ENCODE data around the gene PAMR1.

PAMR1 gene

GRCh38 chr11:35488117-35488516, 37.3 kb downstream of the PAMR1 start:
- in situ Hi-C loops (cut with MboI; ENCODE audit: low sequenced_read_pairs, unreplicated experiment): no loop called here
- TF ChIP-seq, protein P1, sequence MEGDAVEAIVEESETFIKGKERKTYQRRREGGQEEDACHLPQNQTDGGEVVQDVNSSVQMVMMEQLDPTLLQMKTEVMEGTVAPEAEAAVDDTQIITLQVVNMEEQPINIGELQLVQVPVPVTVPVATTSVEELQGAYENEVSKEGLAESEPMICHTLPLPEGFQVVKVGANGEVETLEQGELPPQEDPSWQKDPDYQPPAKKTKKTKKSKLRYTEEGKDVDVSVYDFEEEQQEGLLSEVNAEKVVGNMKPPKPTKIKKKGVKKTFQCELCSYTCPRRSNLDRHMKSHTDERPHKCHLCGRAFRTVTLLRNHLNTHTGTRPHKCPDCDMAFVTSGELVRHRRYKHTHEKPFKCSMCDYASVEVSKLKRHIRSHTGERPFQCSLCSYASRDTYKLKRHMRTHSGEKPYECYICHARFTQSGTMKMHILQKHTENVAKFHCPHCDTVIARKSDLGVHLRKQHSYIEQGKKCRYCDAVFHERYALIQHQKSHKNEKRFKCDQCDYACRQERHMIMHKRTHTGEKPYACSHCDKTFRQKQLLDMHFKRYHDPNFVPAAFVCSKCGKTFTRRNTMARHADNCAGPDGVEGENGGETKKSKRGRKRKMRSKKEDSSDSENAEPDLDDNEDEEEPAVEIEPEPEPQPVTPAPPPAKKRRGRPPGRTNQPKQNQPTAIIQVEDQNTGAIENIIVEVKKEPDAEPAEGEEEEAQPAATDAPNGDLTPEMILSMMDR (IDR thresholded peaks at IDR 0.05; ENCODE audit: borderline replicate concordance, control extremely low read depth, extremely low read depth, insufficient read depth, missing control alignments): no peak
- no peak for DNase-seq (ENCODE audit: low spot score)

DNA sequence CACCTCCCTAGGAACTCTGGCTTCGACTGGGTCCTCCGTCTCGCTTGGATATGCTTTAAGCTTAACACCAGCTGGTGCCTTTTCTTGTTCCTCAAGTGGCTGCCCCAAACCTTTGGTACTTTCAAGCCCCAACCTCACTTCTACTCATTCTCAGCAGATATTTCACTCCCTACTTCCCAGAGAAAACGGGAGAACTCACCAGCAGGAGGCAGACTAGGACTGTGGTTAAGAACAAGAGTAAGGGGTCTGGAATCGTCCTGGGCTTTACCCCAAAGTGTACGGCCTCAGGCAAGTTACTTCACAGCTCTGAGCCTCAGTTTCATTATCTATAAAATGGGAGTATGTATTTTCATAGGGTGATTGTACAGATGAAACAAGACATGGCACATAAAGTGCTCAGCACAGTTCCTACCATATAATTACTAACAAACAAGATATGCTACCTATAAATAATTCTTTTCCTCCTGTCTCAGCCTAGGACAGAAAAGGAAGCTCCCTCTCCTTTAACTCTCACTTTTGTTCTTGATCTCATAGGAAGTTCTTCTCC, 37.8 kb downstream of the PAMR1 start:
- in situ Hi-C loops (cut with MboI; ENCODE audit: low sequenced_read_pairs, unreplicated experiment): no loop called here
- no peak for DNase-seq (ENCODE audit: low spot score)
- TF ChIP-seq, protein P1 (IDR thresholded peaks at IDR 0.05; ENCODE audit: borderline replicate concordance, control extremely low read depth, extremely low read depth, insufficient read depth, missing control alignments): no peak

DNA sequence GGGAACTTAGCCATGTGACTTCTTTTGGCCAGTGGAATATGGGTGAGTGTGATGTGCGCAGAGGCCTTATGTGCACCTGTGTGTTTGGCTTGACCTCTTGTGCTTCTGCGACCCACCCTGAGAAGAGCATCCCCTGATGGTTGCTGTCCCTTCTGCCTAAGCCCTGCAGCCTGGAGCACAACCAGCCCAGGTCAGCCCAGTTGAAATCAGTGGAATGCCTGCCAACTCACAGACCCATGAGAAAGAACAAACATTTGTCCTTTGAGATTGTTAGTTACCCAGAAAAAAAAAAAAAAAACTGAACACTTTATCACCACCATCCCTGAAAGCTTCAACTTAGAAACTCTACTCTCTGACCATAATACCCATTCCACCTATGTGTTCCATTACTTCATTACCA, 38.5 kb downstream of the PAMR1 start:
- DNase-seq (ENCODE audit: low spot score): no peak
- TF ChIP-seq, protein P1 (IDR thresholded peaks at IDR 0.05; ENCODE audit: borderline replicate concordance, control extremely low read depth, extremely low read depth, insufficient read depth, missing control alignments): no peak
- in situ Hi-C loops (cut with MboI; ENCODE audit: low sequenced_read_pairs, unreplicated experiment): no loop called here

GRCh38 chr11:35486446-35486845, 39.0 kb downstream of the PAMR1 start:
- in situ Hi-C loops (cut with MboI; ENCODE audit: low sequenced_read_pairs, unreplicated experiment): no loop called here
- DNase-seq (ENCODE audit: low spot score): no peak
- TF ChIP-seq, protein P1 (IDR thresholded peaks at IDR 0.05; ENCODE audit: borderline replicate concordance, control extremely low read depth, extremely low read depth, insufficient read depth, missing control alignments): no peak

GRCh38 chr11:35485656-35486322, 39.6 kb downstream of the PAMR1 start:
- in situ Hi-C loops (cut with MboI; ENCODE audit: low sequenced_read_pairs, unreplicated experiment): no loop called here
- TF ChIP-seq, protein P1 (IDR thresholded peaks at IDR 0.05; ENCODE audit: borderline replicate concordance, control extremely low read depth, extremely low read depth, insufficient read depth, missing control alignments): peak; percentile 96
- peak; percentile 60 for DNase-seq (ENCODE audit: low spot score)

GRCh38 chr11:35484435-35484834, 41.0 kb downstream of the PAMR1 start:
- in situ Hi-C loops (cut with MboI; ENCODE audit: low sequenced_read_pairs, unreplicated experiment): no loop called here
- TF ChIP-seq, protein P1 (IDR thresholded peaks at IDR 0.05; ENCODE audit: borderline replicate concordance, control extremely low read depth, extremely low read depth, insufficient read depth, missing control alignments): no peak
- no peak for DNase-seq (ENCODE audit: low spot score)

Data from GM13976 (cell line).